C4-2B (cell line): ENCODE measurements around the gene FAM76A.

Experiments used
- H3K27ac ChIP-seq: fragments of 450-650 bp; 2 replicates; pipeline ENCODE4 v1.5.1; 2017
- ZFX ChIP-seq: fragments of 450-650 bp; IDR thresholded peaks from 2 replicates; pipeline ENCODE4 v1.6.1; 2017
- TF ChIP-seq, protein P1 (sequence below): fragments of 450-650 bp; conservative IDR thresholded peaks from 2 replicates; pipeline ENCODE4 v1.5.1; 2017; ENCODE audit warnings: mild to moderate bottlenecking

FAM76A gene

GRCh38 chr1:27811741-27812500 is 86.2 kb downstream of the FAM76A start:
- H3K27ac ChIP-seq, result no peak overlapping the region
- TF ChIP-seq, protein P1, sequence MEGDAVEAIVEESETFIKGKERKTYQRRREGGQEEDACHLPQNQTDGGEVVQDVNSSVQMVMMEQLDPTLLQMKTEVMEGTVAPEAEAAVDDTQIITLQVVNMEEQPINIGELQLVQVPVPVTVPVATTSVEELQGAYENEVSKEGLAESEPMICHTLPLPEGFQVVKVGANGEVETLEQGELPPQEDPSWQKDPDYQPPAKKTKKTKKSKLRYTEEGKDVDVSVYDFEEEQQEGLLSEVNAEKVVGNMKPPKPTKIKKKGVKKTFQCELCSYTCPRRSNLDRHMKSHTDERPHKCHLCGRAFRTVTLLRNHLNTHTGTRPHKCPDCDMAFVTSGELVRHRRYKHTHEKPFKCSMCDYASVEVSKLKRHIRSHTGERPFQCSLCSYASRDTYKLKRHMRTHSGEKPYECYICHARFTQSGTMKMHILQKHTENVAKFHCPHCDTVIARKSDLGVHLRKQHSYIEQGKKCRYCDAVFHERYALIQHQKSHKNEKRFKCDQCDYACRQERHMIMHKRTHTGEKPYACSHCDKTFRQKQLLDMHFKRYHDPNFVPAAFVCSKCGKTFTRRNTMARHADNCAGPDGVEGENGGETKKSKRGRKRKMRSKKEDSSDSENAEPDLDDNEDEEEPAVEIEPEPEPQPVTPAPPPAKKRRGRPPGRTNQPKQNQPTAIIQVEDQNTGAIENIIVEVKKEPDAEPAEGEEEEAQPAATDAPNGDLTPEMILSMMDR, result no peak
- no peak for TF ChIP-seq ZFX
